ENCODE results near the gene SSH2.
A peak's percentile ranks its signal among the peaks of the same experiment; 100 is the strongest.
"Not testable (repeated sequence)": the region's sequence is repeated elsewhere in the genome, so short reads cannot be mapped to it uniquely, and the experiment has no call there.

SSH2 gene

DNA sequence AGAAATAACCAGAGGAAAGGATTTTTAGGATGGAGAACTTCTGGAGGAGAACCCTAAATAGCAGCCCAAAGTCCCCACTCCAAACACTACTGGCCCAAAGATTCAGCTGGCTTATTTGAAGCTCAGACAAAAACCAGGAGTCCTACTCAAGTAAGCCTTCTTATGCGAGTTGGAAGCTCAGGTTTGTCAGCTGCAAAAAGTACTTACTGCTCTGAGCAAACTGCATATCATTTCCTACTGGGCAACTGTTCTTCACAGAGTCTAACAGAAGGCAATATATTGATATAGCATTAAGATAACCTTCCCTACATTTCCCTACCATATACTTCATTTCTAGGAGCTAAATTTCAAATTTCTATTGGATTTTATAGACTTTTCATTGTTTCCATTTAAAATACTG is 231.2 kb downstream of the SSH2 start:
- peaks cover 17% of the 10 kb centered on the region for H3K36me3 Mint-ChIP-seq
- peaks cover 27% of the 10 kb centered on the region for H3K4me1 Mint-ChIP-seq (ENCODE audit: low read depth)
- H3K27ac Mint-ChIP-seq: peak overlapping the region; percentile 73
- H3K9me3 Mint-ChIP-seq (ENCODE audit: low read depth): no peaks in the 10 kb centered on the region
- no peaks in the 10 kb centered on the region for H3K27me3 Mint-ChIP-seq
- H3K4me3 Mint-ChIP-seq: no peak overlapping the region

DNA sequence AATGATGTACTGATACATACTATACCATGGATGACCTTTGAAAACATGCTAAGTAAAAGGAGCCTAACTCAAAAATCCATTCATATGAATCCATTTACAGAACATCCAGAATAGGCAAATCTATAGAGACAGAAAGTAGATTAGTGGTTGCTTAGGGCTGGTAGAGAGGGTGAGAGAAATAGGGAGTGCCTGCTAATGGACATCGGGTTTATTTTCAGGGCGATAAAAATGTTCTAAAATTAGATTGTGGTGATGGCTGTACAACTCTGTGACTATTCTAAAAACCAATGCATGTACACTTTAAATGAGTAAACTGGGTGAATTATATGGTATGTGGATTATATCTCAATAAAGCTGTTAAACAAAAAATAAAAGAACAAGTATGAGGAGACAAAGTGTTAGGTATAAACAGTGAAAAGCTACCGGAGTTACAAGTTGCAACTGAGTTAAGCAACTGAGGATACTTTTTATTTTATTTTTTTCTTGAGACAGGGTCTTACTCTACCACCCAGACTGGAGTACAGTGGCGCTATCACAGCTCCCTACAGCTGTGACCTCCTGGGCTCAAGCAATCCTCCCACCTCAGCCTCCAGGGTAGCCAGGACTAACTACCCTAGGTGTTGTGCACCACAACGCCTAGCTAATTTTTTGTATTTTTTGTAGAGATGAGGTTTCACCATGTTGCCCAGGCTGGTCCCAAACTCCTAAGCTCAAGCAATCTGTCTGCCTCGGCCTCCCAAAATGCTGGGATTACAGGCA is 231.8 kb downstream of the SSH2 start:
- Mint-ChIP-seq H3K36me3 (peaks cover 19% of the 10 kb centered on the region), H3K4me3 (no peak overlapping the region), H3K9me3 (ENCODE audit: low read depth) (no peaks in the 10 kb centered on the region), H3K4me1 (ENCODE audit: low read depth) (peaks cover 26% of the 10 kb centered on the region), H3K27ac (peak overlapping the region; percentile 73), H3K27me3 (no peaks in the 10 kb centered on the region)

DNA sequence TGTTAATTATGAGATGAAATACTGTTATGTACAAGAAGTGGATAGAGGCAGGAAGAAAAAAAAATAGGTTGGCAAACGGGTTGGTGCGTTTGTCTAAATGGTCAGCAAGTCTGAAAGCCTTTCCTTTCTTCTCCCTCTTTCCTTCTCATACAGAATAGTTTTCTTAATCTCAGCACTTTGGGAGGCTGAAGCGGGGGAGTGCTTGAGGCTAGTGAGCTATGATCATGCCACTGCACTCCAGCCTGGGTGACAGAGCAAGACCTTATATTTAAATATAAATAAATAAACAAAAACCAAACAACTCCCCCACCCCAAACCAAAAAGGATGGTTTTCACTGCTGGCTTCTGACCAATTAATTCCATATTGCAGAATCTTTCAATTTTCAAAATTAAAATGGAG is 232.7 kb downstream of the SSH2 start:
- Mint-ChIP-seq H3K27me3 (no peaks in the 10 kb centered on the region), H3K4me3 (no peak overlapping the region), H3K27ac (peak overlapping the region; percentile 56), H3K4me1 (ENCODE audit: low read depth) (peaks cover 28% of the 10 kb centered on the region), H3K9me3 (ENCODE audit: low read depth) (no peaks in the 10 kb centered on the region), H3K36me3 (peaks cover 15% of the 10 kb centered on the region)

DNA sequence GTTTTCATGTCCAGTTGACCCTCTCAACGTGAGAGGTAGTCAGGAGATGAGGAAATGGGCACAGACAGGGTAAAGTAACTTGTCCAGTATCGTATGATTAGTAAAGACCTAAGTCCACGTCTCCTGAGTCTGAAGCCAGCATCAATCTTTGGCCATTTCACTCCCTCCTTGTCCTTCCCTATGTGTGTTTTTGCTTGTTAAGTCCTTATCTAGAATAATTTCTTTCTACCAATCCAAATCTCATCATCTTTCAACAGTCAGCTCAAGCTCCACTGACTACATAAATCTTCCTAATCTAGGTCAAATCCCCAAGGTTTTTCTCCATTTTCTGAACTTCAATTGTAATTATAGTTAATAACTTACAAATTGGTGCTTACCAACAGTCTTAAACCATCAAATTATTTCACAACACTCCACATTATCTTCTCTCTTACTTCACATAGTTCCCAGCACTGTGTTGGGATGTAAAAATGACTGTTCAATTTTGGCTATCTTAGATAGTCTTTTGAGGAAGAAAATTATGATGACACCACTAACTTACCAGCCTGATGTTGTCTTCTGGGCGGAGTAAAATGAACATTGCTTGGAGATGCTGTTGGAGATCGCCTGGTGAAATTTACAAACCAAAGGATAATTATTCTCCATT is 235.0 kb downstream of the SSH2 start:
- Mint-ChIP-seq H3K36me3 (peaks cover 12% of the 10 kb centered on the region), H3K9me3 (ENCODE audit: low read depth) (no peaks in the 10 kb centered on the region), H3K27ac (peak overlapping the region; percentile 61), H3K27me3 (no peaks in the 10 kb centered on the region), H3K4me3 (no peak overlapping the region), H3K4me1 (ENCODE audit: low read depth) (peaks cover 36% of the 10 kb centered on the region)

DNA sequence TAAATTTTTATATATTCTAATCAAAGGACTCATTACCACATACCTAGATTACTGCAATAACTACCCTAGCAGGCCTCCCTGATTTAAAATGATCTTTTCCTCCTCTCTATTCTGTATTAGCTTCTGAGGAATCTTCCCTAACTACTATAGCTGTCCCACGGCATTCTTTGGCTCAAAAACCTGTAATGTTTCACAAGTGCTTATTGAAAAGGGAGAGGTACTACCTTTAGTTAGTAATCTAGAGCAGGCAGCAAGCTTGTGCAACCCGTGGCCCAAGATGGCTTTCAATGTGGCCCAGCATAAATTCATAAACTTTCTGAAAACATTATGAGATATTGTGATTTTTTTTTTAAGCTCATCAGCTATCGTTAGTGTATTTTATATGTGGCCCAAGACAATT is 236.3 kb downstream of the SSH2 start:
- Mint-ChIP-seq H3K9me3 (ENCODE audit: low read depth) (no peaks in the 10 kb centered on the region), H3K27ac (peak overlapping the region; percentile 61), H3K36me3 (peaks cover 9% of the 10 kb centered on the region), H3K4me3 (no peak overlapping the region), H3K4me1 (ENCODE audit: low read depth) (peaks cover 32% of the 10 kb centered on the region), H3K27me3 (no peaks in the 10 kb centered on the region)

DNA sequence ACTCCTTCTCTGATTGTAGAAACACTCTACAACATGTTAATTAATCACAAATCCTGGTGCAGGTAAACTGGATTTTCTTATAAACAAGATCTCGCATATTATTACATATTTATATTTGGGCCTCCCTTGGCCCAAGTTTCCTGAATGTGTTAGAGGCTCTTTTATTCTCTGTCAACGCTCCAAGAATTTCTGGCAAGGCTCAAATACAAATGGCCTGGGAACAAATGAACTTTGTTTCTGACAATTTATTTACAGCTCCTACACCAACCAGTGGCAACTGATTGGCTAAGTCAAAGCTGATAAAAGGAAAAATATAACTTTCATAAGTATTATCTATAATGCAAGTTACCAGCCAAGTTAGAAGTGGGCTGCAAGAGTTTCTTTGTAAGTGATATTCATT is 242.4 kb downstream of the SSH2 start:
- no peaks in the 10 kb centered on the region for H3K9me3 Mint-ChIP-seq (ENCODE audit: low read depth)
- H3K4me3 Mint-ChIP-seq: no peak overlapping the region
- H3K4me1 Mint-ChIP-seq (ENCODE audit: low read depth): peaks cover 29% of the 10 kb centered on the region
- H3K27me3 Mint-ChIP-seq: no peaks in the 10 kb centered on the region
- peaks cover 4% of the 10 kb centered on the region for H3K36me3 Mint-ChIP-seq
- peak overlapping the region; percentile 23 for H3K27ac Mint-ChIP-seq

DNA sequence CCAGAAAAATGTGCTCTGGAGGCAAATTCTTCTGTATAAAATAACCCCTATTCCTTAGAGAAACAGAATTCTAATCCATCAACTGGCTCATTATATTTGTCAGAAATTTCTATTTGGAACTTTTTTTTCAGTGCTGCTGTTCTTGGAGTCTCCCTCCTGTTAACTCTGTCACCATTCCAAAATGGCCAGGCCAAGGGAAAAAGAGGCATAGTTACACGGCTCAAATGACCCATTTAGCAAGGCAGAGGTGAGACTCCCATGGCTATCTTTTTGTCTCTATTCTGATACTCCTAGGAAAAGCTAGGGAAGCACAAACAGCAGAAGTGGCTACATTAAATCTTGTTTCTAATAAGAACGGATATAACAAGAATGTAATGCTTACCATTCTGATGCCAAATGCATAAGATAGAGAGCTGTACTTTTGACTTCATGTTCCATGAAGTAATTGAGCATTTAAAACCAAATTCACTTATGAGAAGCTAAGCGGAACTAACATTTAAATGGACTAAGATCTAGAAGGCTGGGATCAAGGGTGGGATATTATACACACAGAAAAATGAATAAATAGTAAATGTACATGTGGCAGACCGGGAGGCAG is 242.9 kb downstream of the SSH2 start:
- Mint-ChIP-seq H3K36me3 (peaks cover 4% of the 10 kb centered on the region), H3K4me3 (no peak overlapping the region), H3K27ac (no peak overlapping the region), H3K9me3 (ENCODE audit: low read depth) (no peaks in the 10 kb centered on the region), H3K4me1 (ENCODE audit: low read depth) (peaks cover 28% of the 10 kb centered on the region), H3K27me3 (no peaks in the 10 kb centered on the region)

DNA sequence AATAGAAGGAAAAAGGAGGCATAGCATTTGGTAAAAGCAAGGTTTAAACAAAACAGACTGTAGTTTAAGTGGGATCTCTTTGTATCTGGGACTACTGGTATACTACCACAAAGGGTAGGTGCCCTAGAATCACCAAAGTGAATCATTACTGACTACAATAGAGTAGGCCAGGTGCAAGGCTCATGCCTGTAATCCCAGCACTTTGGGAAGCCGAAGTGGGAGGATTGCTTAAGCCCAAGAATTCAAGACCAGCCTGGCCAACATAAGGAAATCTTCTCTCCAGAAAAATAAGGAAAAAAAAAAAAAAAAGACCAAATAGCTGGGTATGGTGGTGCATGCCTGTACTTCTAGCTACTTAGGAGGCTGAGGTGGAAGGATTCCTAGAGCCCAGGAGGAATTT is 246.5 kb downstream of the SSH2 start:
- Mint-ChIP-seq H3K27me3 (no peaks in the 10 kb centered on the region), H3K27ac (peak overlapping the region; percentile 76), H3K4me1 (ENCODE audit: low read depth) (peaks cover 18% of the 10 kb centered on the region), H3K4me3 (no peak overlapping the region), H3K9me3 (ENCODE audit: low read depth) (no peaks in the 10 kb centered on the region), H3K36me3 (peaks cover 2% of the 10 kb centered on the region)

DNA sequence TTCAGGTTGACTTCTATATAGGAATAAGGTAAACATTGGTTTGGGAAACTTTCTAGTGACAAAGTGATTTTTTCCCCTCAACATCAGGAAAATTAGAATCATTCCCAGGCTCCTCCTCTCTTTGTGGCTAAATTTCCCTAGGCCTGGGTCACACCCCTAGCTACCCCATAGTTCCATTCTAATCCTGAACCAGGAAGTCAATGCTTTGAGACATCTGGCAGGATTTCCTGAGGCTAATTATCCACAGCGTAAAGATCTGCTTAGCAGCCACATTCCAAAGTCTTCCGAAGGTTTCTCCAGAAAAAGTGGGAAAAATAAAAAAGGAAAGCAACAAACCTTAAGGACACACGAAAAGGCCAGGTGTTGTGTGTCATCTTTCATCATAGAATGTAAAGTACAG is 247.0 kb downstream of the SSH2 start:
- Mint-ChIP-seq H3K4me1 (ENCODE audit: low read depth) (peaks cover 18% of the 10 kb centered on the region), H3K27me3 (no peaks in the 10 kb centered on the region), H3K9me3 (ENCODE audit: low read depth) (no peaks in the 10 kb centered on the region), H3K27ac (peak overlapping the region; percentile 76), H3K36me3 (peaks cover 2% of the 10 kb centered on the region), H3K4me3 (no peak overlapping the region)

DNA sequence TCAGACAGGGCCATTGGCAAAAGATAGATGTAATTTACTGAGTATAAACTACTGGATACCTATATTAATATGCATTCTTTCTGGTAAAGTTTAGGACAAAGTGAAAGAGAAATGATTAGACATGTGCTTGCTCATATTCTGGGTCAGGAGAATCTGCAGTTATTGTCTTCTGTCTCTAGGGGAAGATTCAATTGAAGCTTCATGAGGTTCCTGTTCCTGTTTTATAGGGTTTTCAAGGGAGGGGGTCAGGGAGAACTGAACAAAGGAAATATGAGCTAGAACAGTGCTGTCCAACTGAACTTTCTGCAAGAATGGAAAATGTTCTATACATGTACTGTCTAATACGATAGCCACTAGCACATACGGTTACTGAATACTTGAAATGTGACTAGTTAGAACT is 248.0 kb downstream of the SSH2 start:
- H3K27me3 Mint-ChIP-seq: no peaks in the 10 kb centered on the region
- H3K27ac Mint-ChIP-seq: peak overlapping the region; percentile 74
- peaks cover 2% of the 10 kb centered on the region for H3K36me3 Mint-ChIP-seq

DNA sequence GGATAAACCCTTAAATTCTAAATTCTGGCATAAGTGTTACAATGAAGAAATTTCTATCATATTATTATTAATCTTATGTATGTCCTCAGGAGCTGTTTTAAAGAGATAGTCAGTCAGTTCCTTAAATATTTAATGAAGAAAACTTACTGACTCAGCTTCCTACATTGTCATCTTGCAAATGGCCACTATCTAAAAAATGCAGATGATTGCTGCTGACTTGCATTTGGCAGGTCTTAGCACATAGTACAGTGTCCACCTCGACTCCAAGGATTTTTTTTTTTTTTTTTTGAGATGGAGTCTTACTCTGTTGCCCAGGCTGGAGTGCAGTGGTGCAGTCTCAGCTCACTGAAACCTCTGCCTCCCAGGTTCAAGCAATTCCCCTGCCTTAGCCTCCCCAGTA is 252.2 kb downstream of the SSH2 start:
- no peaks in the 10 kb centered on the region for H3K27me3 Mint-ChIP-seq
- peaks cover 5% of the 10 kb centered on the region for H3K36me3 Mint-ChIP-seq
- H3K27ac Mint-ChIP-seq: no peak overlapping the region
- H3K4me1 Mint-ChIP-seq (ENCODE audit: low read depth): peaks cover 34% of the 10 kb centered on the region
- no peak overlapping the region for H3K4me3 Mint-ChIP-seq
- H3K9me3 Mint-ChIP-seq (ENCODE audit: low read depth): no peaks in the 10 kb centered on the region

More for the DNA sequence above, 248.0 kb downstream of the SSH2 start:
- H3K4me3 Mint-ChIP-seq: no peak overlapping the region
- H3K4me1 Mint-ChIP-seq (ENCODE audit: low read depth): peaks cover 21% of the 10 kb centered on the region
- no peaks in the 10 kb centered on the region for H3K9me3 Mint-ChIP-seq (ENCODE audit: low read depth)

DNA sequence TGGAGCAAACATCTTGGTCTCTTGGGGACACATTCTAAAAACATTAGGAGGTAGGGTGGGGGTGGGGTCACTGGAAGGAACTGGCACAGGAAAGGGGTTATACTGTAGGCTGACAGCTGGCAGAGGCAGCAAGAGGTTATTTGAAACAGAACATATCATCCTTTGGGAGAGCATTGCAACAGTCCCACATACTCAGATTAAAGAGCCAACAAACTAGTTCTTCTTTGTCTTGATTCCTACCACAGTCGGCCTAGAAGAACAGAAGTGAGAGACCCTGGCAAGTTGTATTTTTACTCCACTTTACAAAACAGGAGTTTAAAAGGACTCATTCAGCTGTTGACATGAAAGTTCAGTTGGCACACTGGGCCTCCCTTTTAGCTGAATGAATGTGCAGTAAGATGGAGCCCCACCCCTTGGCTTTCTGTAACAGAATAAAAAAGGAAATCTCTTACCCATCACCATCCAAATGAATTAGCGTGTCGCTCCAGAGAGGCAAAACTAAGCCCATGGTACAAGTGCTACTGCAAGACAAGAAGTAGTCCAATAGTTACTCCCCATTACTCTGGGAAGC is 252.7 kb downstream of the SSH2 start:
- Mint-ChIP-seq H3K9me3 (ENCODE audit: low read depth) (no peaks in the 10 kb centered on the region), H3K27ac (peak overlapping the region; percentile 59)

DNA sequence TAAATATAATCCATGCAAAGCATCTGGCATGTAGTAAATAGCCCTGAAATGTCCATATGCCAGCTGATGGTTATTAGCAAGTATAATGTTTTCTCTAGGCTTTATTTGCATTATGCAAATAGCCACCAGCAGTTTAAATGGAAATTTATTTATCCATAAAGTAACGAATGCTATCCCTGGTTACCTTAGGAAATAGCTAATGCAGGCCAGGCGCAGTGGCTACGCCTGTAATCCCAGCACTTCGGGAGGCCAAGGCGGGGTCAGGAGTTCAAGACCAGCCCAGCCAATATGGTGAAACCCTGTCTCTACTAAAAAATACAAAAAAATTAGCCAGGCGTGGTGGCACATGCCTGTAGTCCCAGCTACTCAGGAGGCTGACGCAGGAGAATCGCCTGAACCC is 254.1 kb downstream of the SSH2 start:
- H3K9me3 Mint-ChIP-seq (ENCODE audit: low read depth); H3K4me3 Mint-ChIP-seq; H3K27ac Mint-ChIP-seq; H3K36me3 Mint-ChIP-seq; H3K27me3 Mint-ChIP-seq: not testable (repeated sequence)
- H3K4me1 Mint-ChIP-seq (ENCODE audit: low read depth): peaks cover 24% of the 10 kb centered on the region

More for the DNA sequence above, 252.7 kb downstream of the SSH2 start:
- Mint-ChIP-seq H3K36me3 (peaks cover 7% of the 10 kb centered on the region), H3K4me3 (no peak overlapping the region), H3K4me1 (ENCODE audit: low read depth) (peaks cover 31% of the 10 kb centered on the region), H3K27me3 (no peaks in the 10 kb centered on the region)

DNA sequence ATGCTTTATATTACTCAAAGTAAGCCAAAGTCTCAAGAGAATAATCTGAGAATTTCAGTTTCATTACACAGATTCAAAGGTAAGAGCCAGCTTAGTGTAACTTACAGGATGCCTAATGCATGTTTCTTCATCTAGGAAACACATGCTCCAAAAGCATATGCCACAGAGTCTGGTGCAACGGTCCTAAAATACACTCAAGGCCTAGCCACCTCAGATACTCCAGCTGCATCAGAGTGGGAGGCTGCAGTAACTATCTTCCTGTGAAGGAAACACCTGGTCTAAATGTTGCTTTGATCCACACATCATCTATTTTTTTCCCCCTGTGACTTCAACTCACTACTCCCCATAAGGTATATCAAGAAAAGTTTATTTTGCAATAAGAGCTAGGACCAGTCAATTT is 255.7 kb downstream of the SSH2 start:
- Mint-ChIP-seq H3K4me3 (no peak overlapping the region), H3K36me3 (peaks cover 10% of the 10 kb centered on the region), H3K27me3 (no peaks in the 10 kb centered on the region), H3K9me3 (ENCODE audit: low read depth) (no peaks in the 10 kb centered on the region), H3K4me1 (ENCODE audit: low read depth) (peaks cover 23% of the 10 kb centered on the region), H3K27ac (peak overlapping the region; percentile 55)

DNA sequence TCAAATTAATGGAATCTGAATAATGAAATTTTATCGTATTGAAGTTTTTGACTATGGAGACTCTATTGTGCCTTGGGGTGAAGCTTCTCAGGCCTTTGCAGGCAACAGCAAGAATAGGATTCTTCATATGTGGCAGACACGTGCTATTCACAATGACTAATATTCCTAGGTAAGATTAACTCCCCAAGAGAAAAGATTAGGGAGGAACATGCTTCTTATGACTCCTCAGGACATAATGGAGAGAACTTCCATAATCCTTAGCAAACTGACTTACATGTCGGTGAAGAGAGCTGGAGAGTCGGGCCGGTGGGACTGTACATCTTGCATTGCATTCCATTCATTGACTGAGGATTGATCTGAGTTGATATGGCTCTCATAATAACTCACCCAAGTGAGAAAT is 258.4 kb downstream of the SSH2 start:
- Mint-ChIP-seq H3K36me3 (peaks cover 15% of the 10 kb centered on the region), H3K27me3 (no peaks in the 10 kb centered on the region), H3K4me1 (ENCODE audit: low read depth) (peaks cover 29% of the 10 kb centered on the region), H3K27ac (no peak overlapping the region), H3K9me3 (ENCODE audit: low read depth) (no peaks in the 10 kb centered on the region), H3K4me3 (no peak overlapping the region)
